Measurements from ENCODE around the gene NRSN1. TPM values are rescaled to one million over a fixed set of nuclear protein-coding genes. Genes with fewer than 3 reads are reported as not detected.

The NRSN1 gene
- total and polyA plus RNA-seq, 2 experiments from 2014 or later: 0.68 to 1.5 TPM

GRCh38 chr6:24148684-24149083, 22.7 kb downstream of the NRSN1 start (continued):
- TF ChIP-seq ZNF331 (CRISPR knock-in tag; IDR thresholded peaks at IDR 0.05; ENCODE audit: low read depth) (no peak), NANOG (IDR thresholded peaks at IDR 0.05; ENCODE audit: borderline replicate concordance) (no peak), ZNF114 (CRISPR knock-in tag; IDR thresholded peaks at IDR 0.05) (no peak), JUNB (IDR thresholded peaks at IDR 0.05; ENCODE audit: unreplicated experiment) (no peak)

- H3K4me1 Mint-ChIP-seq: no peaks in the 10 kb centered on the region
These were observed 23.3 kb downstream of the NRSN1 start for GRCh38 chr6:24149296-24149695.

GRCh38 chr6:24149836-24150235, 23.8 kb downstream of the NRSN1 start:
- H3K9me3 Mint-ChIP-seq: no peaks in the 10 kb centered on the region; the same call in 2 of the 3 replicates
- no peaks in the 10 kb centered on the region for H3K36me3 Mint-ChIP-seq (ENCODE audit: low read depth)
- Histone ChIP-seq H3F3A (replicated peaks; ENCODE audit: low read depth) (no peaks in the 10 kb centered on the region), H3K27ac (ENCODE audit: low read depth) (no peak overlapping the region), H4K20me1 (replicated peaks; ENCODE audit: insufficient read depth) (no peaks in the 10 kb centered on the region), H3K79me2 (replicated peaks; ENCODE audit: insufficient read depth) (no peaks in the 10 kb centered on the region), H3K27me3 (ENCODE audit: insufficient read depth) (no peaks in the 10 kb centered on the region), H2AFZ (no peak overlapping the region), H3K9me2 (ENCODE audit: insufficient read depth) (no peaks in the 10 kb centered on the region), H3K4me1 (ENCODE audit: insufficient read depth) (no peaks in the 10 kb centered on the region), H3K4me3 (no peak overlapping the region), H3K36me3 (ENCODE audit: insufficient read depth) (no peaks in the 10 kb centered on the region), H3K4me2 (no peak overlapping the region)
- H3K27me3 Mint-ChIP-seq (ENCODE audit: insufficient read depth, low read depth, poor library complexity): no peaks in the 10 kb centered on the region
- DNase-seq (ENCODE audit: low spot score) (no peak), ATAC-seq (no peak)
- no peak overlapping the region for H3K27ac Mint-ChIP-seq
- no peak overlapping the region for H3K4me3 Mint-ChIP-seq
- no peaks in the 10 kb centered on the region for H3K4me1 Mint-ChIP-seq
- TF ChIP-seq NANOG (IDR thresholded peaks at IDR 0.05; ENCODE audit: borderline replicate concordance): no peak
- TF ChIP-seq ZNF114 (CRISPR knock-in tag; IDR thresholded peaks at IDR 0.05): no peak
- no peak for TF ChIP-seq REST (IDR thresholded peaks at IDR 0.05; ENCODE audit: unreplicated experiment)
- no peak for TF ChIP-seq CREB1 (CRISPR knock-in tag; IDR thresholded peaks at IDR 0.05; ENCODE audit: low read depth)
- TF ChIP-seq STAT1 (IDR thresholded peaks at IDR 0.05; ENCODE audit: unreplicated experiment): no peak
- no peak for TF ChIP-seq POLR2AphosphoS5 (IDR thresholded peaks at IDR 0.05; ENCODE audit: low read depth)
- TF ChIP-seq EZH2phosphoT487 (IDR thresholded peaks at IDR 0.05; ENCODE audit: unreplicated experiment): no peak
- TF ChIP-seq ZNF462 (CRISPR knock-in tag; IDR thresholded peaks at IDR 0.05): no peak

More at GRCh38 chr6:24149296-24149695, 23.3 kb downstream of the NRSN1 start:
- Histone ChIP-seq H3F3A (replicated peaks; ENCODE audit: low read depth) (no peaks in the 10 kb centered on the region), H4K20me1 (replicated peaks; ENCODE audit: insufficient read depth) (no peaks in the 10 kb centered on the region), H3K4me3 (no peak overlapping the region), H3K27ac (ENCODE audit: low read depth) (no peak overlapping the region), H3K79me2 (replicated peaks; ENCODE audit: insufficient read depth) (no peaks in the 10 kb centered on the region), H3K9me2 (ENCODE audit: insufficient read depth) (no peaks in the 10 kb centered on the region), H3K36me3 (ENCODE audit: insufficient read depth) (no peaks in the 10 kb centered on the region), H3K4me1 (ENCODE audit: insufficient read depth) (no peaks in the 10 kb centered on the region), H3K4me2 (no peak overlapping the region), H2AFZ (no peak overlapping the region), H3K27me3 (ENCODE audit: insufficient read depth) (no peaks in the 10 kb centered on the region)
- TF ChIP-seq ZNF114 (CRISPR knock-in tag; IDR thresholded peaks at IDR 0.05): no peak
- no peak for TF ChIP-seq STAT1 (IDR thresholded peaks at IDR 0.05; ENCODE audit: unreplicated experiment)
- TF ChIP-seq EZH2phosphoT487 (IDR thresholded peaks at IDR 0.05; ENCODE audit: unreplicated experiment): no peak
- DNase-seq (ENCODE audit: low spot score) (no peak), ATAC-seq (no peak)
- no peaks in the 10 kb centered on the region; the same call in 2 of the 3 replicates for H3K9me3 Mint-ChIP-seq
- H3K4me3 Mint-ChIP-seq: no peak overlapping the region
- no peak overlapping the region for H3K27ac Mint-ChIP-seq
- no peaks in the 10 kb centered on the region for H3K27me3 Mint-ChIP-seq (ENCODE audit: insufficient read depth, low read depth, poor library complexity)
- no peaks in the 10 kb centered on the region for H3K36me3 Mint-ChIP-seq (ENCODE audit: low read depth)
